ENCODE results near the gene NMRK1. TPM values are rescaled to one million over a fixed set of nuclear protein-coding genes. Genes with fewer than 3 reads are reported as not detected.

Gene NMRK1
- total and polyA plus RNA-seq, 2 donors (not counting 1 experiment from before 2014, with no cell fraction given): 10.1 TPM

GRCh38 chr9:75065510-75065909 is 22.4 kb downstream of the NMRK1 start:
- no peak overlapping the region for H3K27ac ChIP-seq (ENCODE audit: low read length in 2 of 2)
- 100% methylated on average over 1 of the region's 2 CpGs for WGBS (ENCODE audit: insufficient coverage)
- intact Hi-C loops (cut with micrococcal nuclease): no loop called here
- H4K20me1 ChIP-seq (ENCODE audit: control insufficient read depth, insufficient read depth, low read length, poor library complexity, severe bottlenecking): no peaks in the 10 kb centered on the region
- no peak for TF ChIP-seq EZH2 (IDR thresholded peaks at IDR 0.05; ENCODE audit: borderline replicate concordance, insufficient read depth, low read depth, low read length, poor library complexity, severe bottlenecking)
- TF ChIP-seq, protein P1, sequence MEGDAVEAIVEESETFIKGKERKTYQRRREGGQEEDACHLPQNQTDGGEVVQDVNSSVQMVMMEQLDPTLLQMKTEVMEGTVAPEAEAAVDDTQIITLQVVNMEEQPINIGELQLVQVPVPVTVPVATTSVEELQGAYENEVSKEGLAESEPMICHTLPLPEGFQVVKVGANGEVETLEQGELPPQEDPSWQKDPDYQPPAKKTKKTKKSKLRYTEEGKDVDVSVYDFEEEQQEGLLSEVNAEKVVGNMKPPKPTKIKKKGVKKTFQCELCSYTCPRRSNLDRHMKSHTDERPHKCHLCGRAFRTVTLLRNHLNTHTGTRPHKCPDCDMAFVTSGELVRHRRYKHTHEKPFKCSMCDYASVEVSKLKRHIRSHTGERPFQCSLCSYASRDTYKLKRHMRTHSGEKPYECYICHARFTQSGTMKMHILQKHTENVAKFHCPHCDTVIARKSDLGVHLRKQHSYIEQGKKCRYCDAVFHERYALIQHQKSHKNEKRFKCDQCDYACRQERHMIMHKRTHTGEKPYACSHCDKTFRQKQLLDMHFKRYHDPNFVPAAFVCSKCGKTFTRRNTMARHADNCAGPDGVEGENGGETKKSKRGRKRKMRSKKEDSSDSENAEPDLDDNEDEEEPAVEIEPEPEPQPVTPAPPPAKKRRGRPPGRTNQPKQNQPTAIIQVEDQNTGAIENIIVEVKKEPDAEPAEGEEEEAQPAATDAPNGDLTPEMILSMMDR (IDR thresholded peaks at IDR 0.05): no peak
- Mint-ChIP-seq H3K27ac (no peak overlapping the region), H3K9me3 (ENCODE audit: insufficient read depth) (no peaks in the 10 kb centered on the region), H3K4me3 (no peak overlapping the region), H3K4me1 (no peaks in the 10 kb centered on the region), H3K27me3 (no peaks in the 10 kb centered on the region)
- H3K36me3 ChIP-seq (replicated peaks in 1 of 2; ENCODE audit: control extremely low read depth in 1 of 2, control insufficient read depth in 1 of 2, extremely low read depth in 1 of 2, insufficient read depth in 2 of 2, low read length in 1 of 2): peaks cover 1 to 11% of the 10 kb centered on the region in 2 experiments
- DNase-seq (no peak), ATAC-seq (ENCODE audit: low read depth) (no peak)
- no peaks in the 10 kb centered on the region for H3K27me3 ChIP-seq (replicated peaks in 1 of 4; ENCODE audit: control extremely low read depth in 1 of 4, control insufficient read depth in 3 of 4, insufficient read depth in 4 of 4, low read length in 3 of 4)
- no peaks in the 10 kb centered on the region for H3K9me3 ChIP-seq (ENCODE audit: control extremely low read depth in 1 of 3, control insufficient read depth in 2 of 3, insufficient read depth in 1 of 3, low read length in 2 of 3)
- CTCF ChIA-PET: interaction anchor here (1.0 to 3.4 kb wide), 3 partner anchors 19 to 290 kb away, joined by 3 to 13 read pairs (median 5); no protein-coding TSS in a partner anchor
- H3K9ac ChIP-seq (ENCODE audit: low read length): no peak overlapping the region
- no peak overlapping the region for H2AFZ ChIP-seq (ENCODE audit: insufficient read depth, low read depth, low read length, poor library complexity, severe bottlenecking)
- no peak overlapping the region for H3K4me2 ChIP-seq (replicated peaks; ENCODE audit: low read depth, low read length, poor library complexity, severe bottlenecking)
- POLR2A ChIA-PET: no interaction called here
- no peak overlapping the region for H3K4me3 ChIP-seq (ENCODE audit: control extremely low read depth in 1 of 5, extremely low read depth in 1 of 5, insufficient read depth in 1 of 5, low read depth in 2 of 5, low read length in 4 of 5)
- H3K4me1 ChIP-seq (ENCODE audit: control insufficient read depth in 2 of 2, insufficient read depth in 2 of 2, low read length in 2 of 2): no peaks in the 10 kb centered on the region
- H3K79me2 ChIP-seq (ENCODE audit: control insufficient read depth, insufficient read depth, low read length): no peaks in the 10 kb centered on the region

GRCh38 chr9:75064307-75065025 is 23.5 kb downstream of the NMRK1 start:
- Histone ChIP-seq H2AFZ (ENCODE audit: insufficient read depth, low read depth, low read length, poor library complexity, severe bottlenecking) (no peak overlapping the region), H4K20me1 (ENCODE audit: control insufficient read depth, insufficient read depth, low read length, poor library complexity, severe bottlenecking) (no peaks in the 10 kb centered on the region), H3K27ac (ENCODE audit: low read length in 2 of 2) (no peak overlapping the region), H3K36me3 (replicated peaks in 1 of 2; ENCODE audit: control extremely low read depth in 1 of 2, control insufficient read depth in 1 of 2, extremely low read depth in 1 of 2, insufficient read depth in 2 of 2, low read length in 1 of 2) (peaks cover 1 to 11% of the 10 kb centered on the region in 2 experiments), H3K4me3 (ENCODE audit: control extremely low read depth in 1 of 5, extremely low read depth in 1 of 5, insufficient read depth in 1 of 5, low read depth in 2 of 5, low read length in 4 of 5) (no peak overlapping the region), H3K4me1 (ENCODE audit: control insufficient read depth in 2 of 2, insufficient read depth in 2 of 2, low read length in 2 of 2) (no peaks in the 10 kb centered on the region), H3K79me2 (ENCODE audit: control insufficient read depth, insufficient read depth, low read length) (no peaks in the 10 kb centered on the region), H3K27me3 (replicated peaks in 1 of 4; ENCODE audit: control extremely low read depth in 1 of 4, control insufficient read depth in 3 of 4, insufficient read depth in 4 of 4, low read length in 3 of 4) (no peaks in the 10 kb centered on the region), H3K4me2 (replicated peaks; ENCODE audit: low read depth, low read length, poor library complexity, severe bottlenecking) (no peak overlapping the region), H3K9ac (ENCODE audit: low read length) (no peak overlapping the region), H3K9me3 (ENCODE audit: control extremely low read depth in 1 of 3, control insufficient read depth in 2 of 3, insufficient read depth in 1 of 3, low read length in 2 of 3) (no peaks in the 10 kb centered on the region)
- no peak for DNase-seq
- H3K27me3 Mint-ChIP-seq: no peaks in the 10 kb centered on the region
- CTCF ChIA-PET: interaction anchor here (0.6 to 3.4 kb wide), 7 partner anchors 16 to 291 kb away, joined by 3 to 13 read pairs (median 4); partner anchors contain the start of gene CARNMT1
- TF ChIP-seq EZH2 (IDR thresholded peaks at IDR 0.05; ENCODE audit: borderline replicate concordance, insufficient read depth, low read depth, low read length, poor library complexity, severe bottlenecking): no peak
- TF ChIP-seq, protein P1 (IDR thresholded peaks at IDR 0.05): no peak
- no peaks in the 10 kb centered on the region for H3K4me1 Mint-ChIP-seq
- intact Hi-C loops (cut with micrococcal nuclease): no loop called here
- H3K9me3 Mint-ChIP-seq (ENCODE audit: insufficient read depth): no peaks in the 10 kb centered on the region
- POLR2A ChIA-PET: no interaction called here
- no peak overlapping the region for H3K4me3 Mint-ChIP-seq
- 100% methylated on average over 1 of the region's 2 CpGs for WGBS (ENCODE audit: insufficient coverage)
- no peak overlapping the region for H3K27ac Mint-ChIP-seq
- no peak for ATAC-seq (ENCODE audit: low read depth)
